AG20443 (cell line): Measurements from ENCODE around the gene CADM4.
"Not testable (repeated sequence)": the region's sequence is repeated elsewhere in the genome, so short reads cannot be mapped to it uniquely, and the experiment has no call there.

Experiments used
- DNase-seq: peaks from one replicate; pipeline ENCODE4 v3.0.0; 2012; ENCODE audit warnings: low spot score, mixed read lengths

The CADM4 gene

GRCh38 chr19:43606569-43607229, 33.0 kb downstream of the CADM4 start:
- no peak for DNase-seq

DNA sequence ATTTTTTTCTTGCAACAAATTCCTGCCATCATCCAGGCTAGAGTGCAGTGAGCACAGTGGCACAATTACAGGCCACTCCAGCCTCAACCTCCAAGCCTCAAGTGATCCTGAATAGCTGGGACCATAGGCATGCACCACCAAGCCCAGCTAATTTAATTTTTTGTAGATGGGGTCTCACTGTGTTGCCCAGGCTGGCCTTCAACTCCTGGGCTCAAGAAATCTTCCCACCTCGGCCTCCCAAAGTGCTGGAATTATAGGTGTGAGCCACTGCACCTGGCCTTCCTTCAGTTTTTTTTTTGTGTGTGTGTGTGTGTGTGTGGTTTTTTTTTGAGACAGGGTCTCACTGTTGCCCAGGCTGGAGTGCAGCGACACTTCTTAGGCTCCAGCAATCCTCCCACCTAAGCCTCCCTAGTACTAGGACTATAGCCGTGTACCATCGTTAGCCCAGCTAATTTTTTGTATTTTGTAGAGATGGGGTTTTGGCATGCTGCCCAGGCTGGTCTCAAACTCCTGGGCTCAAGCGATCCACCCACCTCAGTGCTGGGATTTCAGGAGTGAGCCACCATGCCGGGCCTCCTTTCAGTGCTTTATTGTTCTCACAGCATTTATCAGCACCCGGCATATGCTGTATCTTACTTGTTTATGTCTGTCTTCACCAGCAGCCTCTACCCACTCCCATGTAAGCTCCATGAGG, 33.6 kb downstream of the CADM4 start:
- no peak for DNase-seq

DNA sequence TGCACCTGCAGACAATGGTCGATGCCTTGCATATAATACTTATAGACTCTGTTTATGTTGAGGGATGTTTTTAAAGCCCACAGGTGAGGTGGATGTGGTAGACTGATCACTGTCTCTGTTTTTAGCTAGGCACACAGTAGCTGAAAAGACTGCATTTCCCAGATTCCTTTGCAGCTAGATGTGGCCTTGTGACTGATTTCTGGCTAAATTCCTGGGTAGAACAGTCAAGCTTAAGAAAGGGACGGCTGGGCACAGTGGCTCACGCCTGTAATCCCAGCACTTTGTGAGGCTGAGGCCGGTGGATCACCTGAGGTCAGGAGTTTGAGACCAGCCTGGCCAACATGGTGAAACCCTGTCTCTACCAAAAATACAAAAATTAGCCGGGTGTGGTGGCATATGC, 39.3 kb downstream of the CADM4 start:
- DNase-seq: not testable (repeated sequence)

- no peak for DNase-seq
Measured at GRCh38 chr19:43599635-43600295, 39.9 kb downstream of the CADM4 start.

DNA sequence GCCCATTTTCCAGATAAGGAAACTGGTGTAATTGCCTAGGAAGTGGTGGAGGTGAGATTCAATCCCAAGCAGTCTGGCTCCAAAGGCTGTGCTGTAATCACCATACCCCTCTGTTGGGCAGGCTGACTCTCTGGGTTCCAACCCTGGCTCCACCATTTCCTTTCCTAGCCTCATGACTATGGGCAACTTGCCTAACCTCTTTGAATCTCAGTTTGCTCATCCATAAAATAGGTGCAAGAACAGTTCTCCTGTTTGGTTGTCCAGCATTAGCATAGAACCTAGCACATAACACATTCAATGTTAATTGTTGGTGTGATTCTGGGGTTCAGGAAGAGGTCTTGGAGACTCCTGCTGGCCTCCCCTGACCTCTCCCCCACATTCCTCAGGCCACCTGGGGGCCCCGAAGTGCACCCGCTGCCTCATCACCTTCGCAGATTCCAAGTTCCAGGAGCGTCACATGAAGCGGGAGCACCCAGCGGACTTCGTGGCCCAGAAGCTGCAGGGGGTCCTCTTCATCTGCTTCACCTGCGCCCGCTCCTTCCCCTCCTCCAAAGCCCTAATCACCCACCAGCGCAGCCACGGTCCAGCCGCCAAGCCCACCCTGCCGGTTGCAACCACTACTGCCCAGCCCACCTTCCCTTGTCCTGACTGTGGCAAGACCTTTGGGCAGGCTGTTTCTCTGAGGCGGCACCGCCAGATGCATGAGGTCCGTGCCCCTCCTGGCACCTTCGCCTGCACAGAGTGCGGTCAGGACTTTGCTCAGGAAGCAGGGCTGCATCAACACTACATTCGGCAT, 41.0 kb downstream of the CADM4 start:
- DNase-seq: no peak

DNA sequence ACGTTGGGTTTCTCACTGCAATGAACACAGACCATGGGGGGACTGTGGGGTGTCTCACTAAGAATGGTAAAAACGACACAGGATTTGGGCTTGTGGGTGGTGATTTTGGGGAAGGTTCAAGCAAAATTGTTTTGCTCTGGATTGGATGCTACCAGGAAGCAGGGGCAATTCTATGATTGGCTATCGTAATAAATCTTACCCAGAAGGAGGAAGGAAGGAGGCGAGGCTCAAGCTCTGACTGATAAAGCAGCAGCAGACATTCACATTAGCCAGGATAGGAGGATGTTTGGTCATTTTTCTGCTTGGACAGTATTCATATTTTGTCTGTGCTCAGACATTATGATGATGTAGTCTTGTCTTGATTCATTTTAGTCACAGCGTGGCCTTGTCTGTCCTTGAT, 41.8 kb downstream of the CADM4 start:
- DNase-seq: no peak

GRCh38 chr19:43596842-43597461, 42.7 kb downstream of the CADM4 start:
- peak; percentile 24 for DNase-seq

DNA sequence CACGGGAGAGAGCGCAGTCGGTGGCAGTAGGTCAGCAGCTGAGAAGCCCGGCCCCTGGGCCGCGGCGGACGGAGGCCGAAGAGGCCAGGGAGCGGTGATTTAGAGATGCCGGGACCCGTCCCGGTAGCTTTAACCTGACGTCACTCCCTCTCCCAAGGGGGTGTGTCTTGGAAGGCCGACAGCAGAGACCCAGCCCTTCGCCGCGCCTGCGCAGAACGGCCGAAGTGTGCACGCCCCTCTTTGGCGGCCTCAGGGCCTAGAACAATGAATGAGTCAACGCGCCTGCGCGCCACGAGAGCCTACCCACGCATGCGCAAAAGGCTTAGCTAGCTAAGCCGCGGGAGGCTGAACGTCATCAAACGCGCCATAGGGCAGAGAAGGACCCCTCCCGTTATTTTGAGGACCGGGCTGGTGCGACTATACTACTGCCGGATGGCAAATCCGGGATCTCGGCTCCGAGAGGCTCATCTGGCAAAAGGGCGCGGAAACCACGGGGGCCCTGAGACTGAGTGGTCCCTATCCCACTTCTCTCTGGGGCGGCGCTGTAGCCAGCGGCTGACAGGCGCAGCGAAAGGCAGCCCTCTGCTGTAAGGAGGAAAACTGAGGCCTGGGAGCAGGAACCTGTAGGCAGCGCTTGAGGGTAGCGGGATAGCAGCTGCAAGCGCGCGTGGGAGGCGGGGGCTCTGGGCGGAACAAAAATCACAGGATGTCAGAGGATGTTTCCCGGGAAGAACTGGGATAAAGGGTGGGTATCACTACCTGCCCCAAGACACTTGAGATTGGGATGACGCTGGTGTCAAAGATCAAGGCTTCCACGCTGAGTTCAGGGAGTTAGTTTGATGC, 43.4 kb downstream of the CADM4 start, which contains the start of the genes IRGQ and ZNF576:
TSS of gene IRGQ (minus strand) at position 136 of the 843 bp plus-strand sequence. CDS start 796 bp downstream, outside the sequence.
TSS of gene ZNF576 (plus strand) at position 597 of the 843 bp plus-strand sequence. CDS start 514 bp downstream, outside the sequence.
- peak; percentile 99 for DNase-seq

DNA sequence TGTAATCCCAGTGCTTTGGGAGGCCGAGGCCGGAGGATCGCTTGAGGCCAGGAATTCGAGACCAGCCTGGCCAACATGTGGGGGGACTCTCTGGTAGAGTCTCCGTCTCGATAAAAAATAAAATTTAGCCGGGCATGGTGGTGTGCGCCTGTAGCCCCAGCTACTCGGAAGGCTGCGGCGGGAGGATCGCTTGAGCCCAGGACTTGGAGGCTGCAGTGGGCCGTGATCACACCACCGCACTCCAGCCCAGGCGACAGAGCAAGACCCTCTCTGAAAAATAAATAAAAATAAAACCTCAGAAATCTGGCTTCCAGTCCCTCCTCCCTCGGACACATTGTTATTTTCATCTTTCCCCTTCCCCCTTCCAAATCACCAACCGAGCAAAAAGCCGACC, 44.0 kb downstream of the CADM4 start:
- no peak for DNase-seq

- DNase-seq: peak; percentile 67
Measured at GRCh38 chr19:43594710-43595604, 44.7 kb downstream of the CADM4 start.

DNA sequence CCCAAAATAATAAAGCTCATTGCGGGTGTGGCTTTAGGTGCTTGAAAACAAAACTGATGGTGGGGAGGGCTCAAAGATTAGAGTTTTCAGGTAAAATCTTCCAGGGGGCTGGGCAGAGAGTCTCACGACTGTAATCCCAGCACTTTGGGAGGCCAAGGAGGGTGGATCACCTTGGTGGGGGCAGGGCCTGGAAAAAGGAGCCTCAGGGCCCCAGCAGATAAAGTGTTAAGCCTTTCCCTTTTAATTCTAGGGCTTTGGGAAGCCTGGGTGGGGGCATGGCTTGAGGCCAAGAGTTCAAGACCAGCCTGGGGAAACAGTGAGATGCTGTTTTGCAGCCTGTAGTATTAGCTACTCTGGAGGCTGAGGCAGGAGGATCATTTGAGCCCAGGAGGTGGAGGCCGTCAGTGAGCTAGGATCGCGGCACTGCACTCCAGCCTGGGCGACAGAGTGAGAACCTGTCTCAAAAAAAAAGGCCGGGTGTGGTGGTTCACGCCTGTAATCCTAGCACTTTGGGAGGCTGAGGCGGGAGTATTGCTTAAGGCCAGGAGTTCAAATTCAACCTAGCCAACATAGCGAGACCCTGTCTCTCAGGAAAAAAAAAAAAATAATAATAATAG, 45.5 kb downstream of the CADM4 start:
- DNase-seq: no peak

DNA sequence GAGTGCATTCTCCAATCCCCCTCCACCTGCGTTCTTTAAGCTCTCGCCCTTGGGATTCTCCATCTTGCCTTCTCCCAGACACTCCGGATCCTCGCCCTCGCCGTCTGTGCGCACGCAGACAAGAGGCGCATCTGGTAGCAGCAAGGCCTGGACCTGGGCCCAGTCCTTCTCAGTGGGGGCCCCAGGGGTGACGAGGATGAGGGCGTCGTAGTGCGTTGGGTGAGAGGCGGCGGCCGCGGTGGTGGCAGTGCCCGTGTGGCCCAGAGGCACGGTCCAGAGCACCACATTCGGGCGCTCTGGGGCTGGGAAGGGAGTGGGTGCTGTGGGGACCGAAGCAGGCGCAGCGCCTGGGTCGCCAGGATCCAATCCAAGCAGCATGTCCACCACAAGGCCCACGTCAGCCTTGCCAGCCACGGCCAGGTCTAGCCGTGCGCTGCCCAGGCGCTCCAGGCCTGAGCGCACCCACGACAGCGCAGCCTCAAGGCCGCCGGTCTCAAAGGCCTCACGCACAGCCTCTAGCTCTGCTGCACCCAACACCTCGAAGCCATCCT, 46.8 kb downstream of the CADM4 start:
- no peak for DNase-seq

GRCh38 chr19:43591904-43592772, 47.5 kb downstream of the CADM4 start:
- DNase-seq: no peak

DNA sequence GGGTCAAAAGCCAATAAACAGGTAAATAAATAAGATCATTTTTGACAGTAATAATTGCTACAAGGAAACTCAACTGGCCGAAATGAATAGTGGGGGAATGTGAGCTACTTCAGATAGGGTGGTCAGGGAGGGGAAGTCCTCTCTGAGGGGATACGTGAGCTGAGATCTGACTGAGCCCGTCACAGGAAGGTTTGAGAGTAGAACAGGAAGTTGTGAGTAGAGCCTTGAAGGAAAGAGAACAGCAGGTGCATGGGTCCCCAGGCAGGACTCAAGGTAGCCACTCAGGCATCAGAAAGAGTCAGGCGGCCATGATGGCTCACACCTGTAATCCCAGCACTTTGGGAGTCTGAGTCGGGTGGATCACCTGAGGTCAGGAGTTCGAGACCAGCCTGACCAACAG, 50.0 kb downstream of the CADM4 start:
- DNase-seq: no peak

DNA sequence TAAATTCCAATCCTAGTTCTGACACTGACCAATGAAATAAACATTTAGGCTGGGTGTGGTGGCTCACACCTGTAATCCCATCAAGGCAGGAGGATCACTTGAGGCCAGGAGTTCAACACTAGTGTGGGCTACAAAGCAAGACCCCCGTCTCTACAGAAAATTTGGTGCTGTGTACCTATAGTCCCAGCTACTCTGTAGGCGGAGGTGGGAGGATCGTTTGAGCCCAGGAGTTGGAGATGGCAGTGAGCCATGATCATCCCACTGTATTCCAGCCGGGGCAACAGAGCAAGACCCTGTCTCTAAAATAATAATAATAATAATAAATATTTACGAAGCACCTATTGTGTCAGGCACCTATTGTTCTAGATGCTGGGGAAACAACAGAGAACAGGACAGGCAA, 50.4 kb downstream of the CADM4 start:
- no peak for DNase-seq

DNA sequence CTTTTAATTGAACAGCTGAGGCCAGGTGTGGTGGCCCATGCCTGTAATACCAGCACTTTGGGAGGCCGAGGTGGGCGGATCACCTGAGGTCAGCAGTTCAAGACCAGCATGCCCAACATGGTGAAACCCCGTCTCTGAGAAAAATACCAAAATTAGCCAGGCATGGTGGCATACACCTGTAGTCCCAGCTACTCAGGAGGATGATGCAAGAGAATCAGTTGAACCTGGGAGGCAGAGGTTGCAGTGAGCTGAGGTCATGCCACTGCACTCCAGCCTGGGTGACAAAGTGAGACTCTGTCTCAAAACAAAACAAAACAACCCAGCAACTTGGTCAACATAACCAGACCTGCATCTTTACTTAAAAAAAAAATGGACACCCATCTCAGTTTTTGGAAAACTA, 52.6 kb downstream of the CADM4 start:
- not testable (repeated sequence) for DNase-seq

GRCh38 chr19:43586346-43586745, 53.3 kb downstream of the CADM4 start:
- DNase-seq: no peak

DNA sequence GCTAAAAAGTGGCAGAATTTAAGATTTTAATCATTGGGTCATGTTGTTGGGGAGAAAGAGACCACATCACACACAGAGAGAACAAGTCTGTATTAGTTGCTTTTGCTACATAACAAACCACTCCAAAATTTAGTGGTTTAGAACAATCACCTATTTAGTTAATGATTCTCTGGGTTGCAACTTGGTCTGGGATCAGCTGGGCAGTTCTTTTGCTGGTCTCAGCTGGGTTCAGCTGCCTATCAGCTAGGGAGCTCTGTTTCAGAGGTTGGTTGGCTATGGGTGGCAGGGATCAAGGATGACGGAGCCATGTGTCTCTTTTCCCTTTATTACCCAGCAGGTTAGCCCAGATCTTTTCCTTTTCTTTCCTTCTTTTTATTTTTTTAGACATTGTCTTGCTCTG, 55.2 kb downstream of the CADM4 start:
- no peak for DNase-seq
